ENCODE measurements around the gene LBHD2. TPM values are rescaled to one million over a fixed set of nuclear protein-coding genes. Genes with fewer than 3 reads are reported as not detected.
"Not testable (repeated sequence)": the region's sequence is repeated elsewhere in the genome, so short reads cannot be mapped to it uniquely, and the experiment has no call there.

LBHD2 gene
- total RNA-seq, 1 donor from 2014 or later, result not detected

GRCh38 chr14:103118018-103118662 is 34.1 kb downstream of the LBHD2 start:
- no peak for TF ChIP-seq CTCF (conservative IDR thresholded peaks at IDR 0.05; ENCODE audit: low read depth, low read length)
- no peak for DNase-seq (ENCODE audit: low read depth)
- no peak overlapping the region for H3K4me3 ChIP-seq (ENCODE audit: low read depth, low read length)

GRCh38 chr14:103118663-103119404 is 34.8 kb downstream of the LBHD2 start:
- no peak for TF ChIP-seq CTCF (conservative IDR thresholded peaks at IDR 0.05; ENCODE audit: low read depth, low read length)
- no peak overlapping the region for H3K4me3 ChIP-seq (ENCODE audit: low read depth, low read length)
- no peak for DNase-seq (ENCODE audit: low read depth)

GRCh38 chr14:103119527-103119926 is 35.5 kb downstream of the LBHD2 start:
- H3K4me3 ChIP-seq (ENCODE audit: low read depth, low read length), result not testable (repeated sequence)

GRCh38 chr14:103121121-103121845 is 37.3 kb downstream of the LBHD2 start:
- no peak for DNase-seq (ENCODE audit: low read depth)
- no peak overlapping the region for H3K4me3 ChIP-seq (ENCODE audit: low read depth, low read length)
- TF ChIP-seq CTCF (conservative IDR thresholded peaks at IDR 0.05; ENCODE audit: low read depth, low read length), result no peak

More at GRCh38 chr14:103119527-103119926, 35.5 kb downstream of the LBHD2 start:
- not testable (repeated sequence) for DNase-seq (ENCODE audit: low read depth)

- no peak for DNase-seq (ENCODE audit: low read depth)
- no peak for TF ChIP-seq CTCF (conservative IDR thresholded peaks at IDR 0.05; ENCODE audit: low read depth, low read length)
- H3K4me3 ChIP-seq (ENCODE audit: low read depth, low read length), result peak overlapping the region; percentile 82
Observed at GRCh38 chr14:103121846-103122584, 38.0 kb downstream of the LBHD2 start.

GRCh38 chr14:103122585-103122946 is 38.6 kb downstream of the LBHD2 start:
- H3K4me3 ChIP-seq (ENCODE audit: low read depth, low read length), result peak overlapping the region; percentile 82
- DNase-seq (ENCODE audit: low read depth), result no peak

More at GRCh38 chr14:103122585-103122946, 38.6 kb downstream of the LBHD2 start:
- TF ChIP-seq CTCF (conservative IDR thresholded peaks at IDR 0.05; ENCODE audit: low read depth, low read length), result no peak

Measured in epithelial cell of proximal tubule (primary cell).